K562 (cell line): Measurements from ENCODE around the gene SCPEP1.

Experiments
- CBFB ChIP-seq: sonication (generic); formaldehyde crosslinking; IDR thresholded peaks from 2 replicates; pipeline ENCODE4 v1.4.0; 2020; ENCODE audit warnings: mild to moderate bottlenecking, missing genetic modification reagents
- TBP ChIP-seq: optimal IDR thresholded peaks from 2 replicates; pipeline ENCODE3; 2011; ENCODE audit warnings: low read depth, low read length, improper control_type of control experiment
- ZNF583 ChIP-seq: fragments of 250-450 bp; sonication (Bioruptor Pico); IDR thresholded peaks from 2 replicates; pipeline ENCODE4 v1.4.0; 2020
- ZNF644 ChIP-seq: fragments of 200-800 bp; sonication (Bioruptor generic); IDR thresholded peaks from 2 replicates; pipeline ENCODE4 v1.6.1; 2016; ENCODE audit warnings: low read depth, missing genetic modification characterization, missing compliant biosample characterization
- TF ChIP-seq, protein P1 (sequence below), 3 experiments: IDR thresholded peaks in 2 of 3; conservative IDR thresholded peaks in 1 of 3; 2 replicates each; pipeline ENCODE4 v1.5.1; 2011 to 2012; ENCODE audit warnings: low read length in 3 of 3, mild to moderate bottlenecking in 3 of 3, control low read depth in 2 of 3, improper control_type of control experiment in 1 of 3, inconsistent platforms in 1 of 3, low read depth in 1 of 3, mixed read lengths in 1 of 3, moderate library complexity in 1 of 3; ENCODE audit not compliant: insufficient read depth in 2 of 3

DNA sequence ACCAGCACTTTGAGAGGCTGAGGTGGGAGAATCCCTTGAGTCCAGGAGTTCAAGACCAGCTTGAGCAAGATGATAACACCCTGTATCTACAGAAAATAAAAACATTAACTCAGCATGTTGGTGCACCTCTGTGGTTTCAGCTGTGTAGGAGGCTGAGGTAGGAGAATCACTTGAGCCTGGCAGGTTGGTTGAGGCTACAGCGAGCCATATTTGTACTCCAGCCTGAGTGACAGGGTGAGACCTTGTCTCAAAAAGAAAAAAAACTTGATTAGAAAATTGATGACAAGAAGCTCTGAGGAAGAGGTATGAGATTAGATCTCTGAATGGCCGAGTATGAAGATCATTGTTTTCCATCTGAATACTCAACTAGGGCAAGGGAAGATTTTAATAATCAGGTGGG is 31.0 kb downstream of the SCPEP1 start:
- TF ChIP-seq CBFB (CRISPR knock-in tag) (no peak), ZNF583 (CRISPR knock-in tag) (no peak), TBP (no peak), ZNF644 (tag) (no peak)
- TF ChIP-seq, protein P1, sequence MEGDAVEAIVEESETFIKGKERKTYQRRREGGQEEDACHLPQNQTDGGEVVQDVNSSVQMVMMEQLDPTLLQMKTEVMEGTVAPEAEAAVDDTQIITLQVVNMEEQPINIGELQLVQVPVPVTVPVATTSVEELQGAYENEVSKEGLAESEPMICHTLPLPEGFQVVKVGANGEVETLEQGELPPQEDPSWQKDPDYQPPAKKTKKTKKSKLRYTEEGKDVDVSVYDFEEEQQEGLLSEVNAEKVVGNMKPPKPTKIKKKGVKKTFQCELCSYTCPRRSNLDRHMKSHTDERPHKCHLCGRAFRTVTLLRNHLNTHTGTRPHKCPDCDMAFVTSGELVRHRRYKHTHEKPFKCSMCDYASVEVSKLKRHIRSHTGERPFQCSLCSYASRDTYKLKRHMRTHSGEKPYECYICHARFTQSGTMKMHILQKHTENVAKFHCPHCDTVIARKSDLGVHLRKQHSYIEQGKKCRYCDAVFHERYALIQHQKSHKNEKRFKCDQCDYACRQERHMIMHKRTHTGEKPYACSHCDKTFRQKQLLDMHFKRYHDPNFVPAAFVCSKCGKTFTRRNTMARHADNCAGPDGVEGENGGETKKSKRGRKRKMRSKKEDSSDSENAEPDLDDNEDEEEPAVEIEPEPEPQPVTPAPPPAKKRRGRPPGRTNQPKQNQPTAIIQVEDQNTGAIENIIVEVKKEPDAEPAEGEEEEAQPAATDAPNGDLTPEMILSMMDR (IDR thresholded peaks at IDR 0.05 in 2 of 3, conservative IDR thresholded peaks at IDR 0.05 in 1 of 3; ENCODE audit: insufficient read depth in 2 of 3, low read depth in 1 of 3, low read length in 3 of 3) = no peak
